HCT116 (cell line): ENCODE measurements around the gene TRAPPC1. TPM values are rescaled to one million over a fixed set of nuclear protein-coding genes. Genes with fewer than 3 reads are reported as not detected.

Experiments
- ATAC-seq: fragments of 200-7000 bp; cut with Tn5 transposase; 2 replicates; pipeline ENCODE4 v1.9.1; 2020; ENCODE audit warnings: mild to moderate bottlenecking, moderate library complexity
- BruUV-seq: library from RNA; stranded (reverse); fragments of 400-500 nt; replicated peaks from 2 replicates; lab custom pipeline; 2021; lab: Mats Ljungman, UMichigan
- CTCF ChIA-PET: fragments of 300-600 bp; sonication (Branson Sonifier 250); formaldehyde crosslinking; loops from one replicate; lab custom pipeline; 2021; ENCODE audit warnings: antibody characterized with exemption; lab: Charles Lee
- POLR2A ChIA-PET: fragments of 300-600, 350-600 bp; sonication (Branson Sonifier 250); formaldehyde crosslinking; loops from one replicate; lab custom pipeline; 2021; ENCODE audit warnings: antibody characterized with exemption; lab: Charles Lee
- RAD21 ChIA-PET, 2 experiments: fragments of 300-600 bp; sonication (Branson Sonifier 250); formaldehyde crosslinking; loops; one replicate each; lab custom pipeline; 2023; ENCODE audit warnings: low total read pairs in 2 of 2; ENCODE audit not compliant: uncharacterized antibody in 2 of 2, unreplicated experiment in 2 of 2, low non-redundant PET in 1 of 2; lab: Charles Lee
- DNase-seq: peaks from one replicate; pipeline ENCODE4 v3.0.0-alpha.2; 2010; ENCODE audit warnings: low read depth, low spot score
- H2AFZ ChIP-seq: fragments of 200-600 bp; shearing (Covaris generic), sonication (generic); 2 replicates; pipeline ENCODE4 v1.6.1; 2017; ENCODE audit warnings: low read depth, mixed run types, mixed read lengths, antibody characterized with exemption, low read length; ENCODE audit not compliant: poor library complexity, severe bottlenecking
- H3K27ac ChIP-seq: 2 replicates; pipeline ENCODE4 v1.5.1; 2012; ENCODE audit warnings: low read depth, low read length
- H3K27me3 ChIP-seq: fragments of 200-600 bp; sonication (generic); 2 replicates; pipeline ENCODE4 v1.6.1; 2016; ENCODE audit warnings: mixed run types, low read length, mixed read lengths; ENCODE audit not compliant: insufficient read depth
- H3K36me3 ChIP-seq, 2 experiments: fragments of 200-500 bp in 1 of 2; fragments of 200-600 bp in 1 of 2; sonication (Bioruptor generic) in 1 of 2; sonication (generic) in 1 of 2; 2 replicates each; pipeline versions ENCODE4 v1.5.1 to v1.6.1; 2014 to 2016; ENCODE audit warnings: low read length in 2 of 2, inconsistent platforms in 1 of 2, mixed read lengths in 1 of 2, mixed run types in 1 of 2; ENCODE audit not compliant: insufficient read depth in 2 of 2, control insufficient read depth in 1 of 2
- H3K4me1 ChIP-seq, 2 experiments: fragments of 200-600 bp in 1 of 2; sonication (generic) in 1 of 2; 2 replicates each; pipeline versions ENCODE4 v1.5.1 to v1.6.1; 2012 to 2017; ENCODE audit warnings: low read length in 2 of 2, inconsistent platforms in 1 of 2, mild to moderate bottlenecking in 1 of 2, mixed read lengths in 1 of 2, mixed run types in 1 of 2, moderate library complexity in 1 of 2; ENCODE audit not compliant: insufficient read depth in 2 of 2, control insufficient read depth in 1 of 2
- H3K4me2 ChIP-seq: fragments of 200-600 bp; sonication (generic); 2 replicates; pipeline ENCODE4 v1.6.1; 2017; ENCODE audit warnings: mixed run types, low read length, mixed read lengths
- H3K4me3 ChIP-seq, 2 experiments: fragments of 200-600 bp in 1 of 2; sonication (generic) in 1 of 2; replicated peaks in 1 of 2; 2 replicates each; pipeline ENCODE4 v1.5.1; 2011 to 2016; ENCODE audit warnings: low read length in 2 of 2, control low read depth in 1 of 2, low read depth in 1 of 2, mild to moderate bottlenecking in 1 of 2, mixed read lengths in 1 of 2, mixed run types in 1 of 2
- H3K79me2 ChIP-seq: fragments of 200-600 bp; sonication (generic); 2 replicates; pipeline ENCODE4 v1.6.1; 2017; ENCODE audit warnings: mild to moderate bottlenecking, mixed run types, low read length, moderate library complexity, mixed read lengths; ENCODE audit not compliant: insufficient read depth
- H3K9ac ChIP-seq: fragments of 200-600 bp; sonication (generic); 2 replicates; pipeline ENCODE4 v1.6.1; 2016; ENCODE audit warnings: low read length, mixed read lengths
- H3K9me2 ChIP-seq: fragments of 200-600 bp; sonication (generic), shearing (Covaris generic); 2 replicates; pipeline ENCODE4 v1.6.1; 2017; ENCODE audit warnings: mixed run types, mild to moderate bottlenecking, moderate library complexity; ENCODE audit not compliant: insufficient read depth
- H3K9me3 ChIP-seq, 2 experiments: fragments of 200-500 bp in 1 of 2; fragments of 200-600 bp in 1 of 2; sonication (Bioruptor generic) in 1 of 2; sonication (generic) in 1 of 2; 2 replicates each; pipeline ENCODE4 v1.6.1; 2014 to 2017; ENCODE audit warnings: low read length in 2 of 2, mixed read lengths in 2 of 2, inconsistent platforms in 1 of 2, low read depth in 1 of 2, mild to moderate bottlenecking in 1 of 2, mixed run types in 1 of 2, moderate library complexity in 1 of 2; ENCODE audit not compliant: control insufficient read depth in 1 of 2, insufficient read depth in 1 of 2
- H4K20me1 ChIP-seq: fragments of 200-600 bp; sonication (generic), shearing (Covaris generic); 2 replicates; pipeline ENCODE4 v1.6.1; 2017; ENCODE audit warnings: mixed run types, mild to moderate bottlenecking, moderate library complexity; ENCODE audit not compliant: insufficient read depth
- CTCF ChIP-seq, 3 experiments: fragments of 200-600 bp in 1 of 3; sonication (generic) in 1 of 3; IDR thresholded peaks in 2 of 3; conservative IDR thresholded peaks in 1 of 3; 2 replicates each; pipeline ENCODE4 v1.5.1; 2012 to 2017; ENCODE audit warnings: low read depth in 2 of 3, low read length in 2 of 3, antibody characterized with exemption in 1 of 3, borderline replicate concordance in 1 of 3, control low read depth in 1 of 3, mild to moderate bottlenecking in 1 of 3, mixed read lengths in 1 of 3, mixed run types in 1 of 3, moderate library complexity in 1 of 3; ENCODE audit not compliant: insufficient read depth in 1 of 3
- EGR1 ChIP-seq: IDR thresholded peaks from 2 replicates; pipeline ENCODE4 v1.6.1; 2012; ENCODE audit warnings: low read depth
- EZH2 ChIP-seq: fragments of 200-600 bp; sonication (generic); IDR thresholded peaks from 2 replicates; pipeline ENCODE4 v1.6.1; 2017; ENCODE audit warnings: antibody characterized with exemption, mixed run types
- EZH2phosphoT487 ChIP-seq: fragments of 200-600 bp; IDR thresholded peaks from 2 replicates; pipeline ENCODE4 v1.6.1; 2018; ENCODE audit warnings: antibody characterized with exemption, borderline replicate concordance
- JUND ChIP-seq: IDR thresholded peaks from 2 replicates; pipeline ENCODE4 v1.6.1; 2012
- RAD21 ChIP-seq: IDR thresholded peaks from 2 replicates; pipeline ENCODE4 v1.6.1; 2012; ENCODE audit warnings: low read depth, mild to moderate bottlenecking
- REST ChIP-seq: IDR thresholded peaks from 2 replicates; pipeline ENCODE4 v1.6.1; 2012; ENCODE audit warnings: low read depth
- SP1 ChIP-seq: IDR thresholded peaks from 2 replicates; pipeline ENCODE4 v1.6.1; 2012; ENCODE audit warnings: low read depth
- ZFX ChIP-seq: fragments of 450-650 bp; IDR thresholded peaks from 2 replicates; pipeline ENCODE4 v1.6.1; 2017
- intact Hi-C: fragments of 100-400 bp; cut with micrococcal nuclease; formaldehyde crosslinking; loops from 2 replicates; pipeline ENCODE4 v1.10.0; 2022
- total RNA-seq: library from RNA; stranded (reverse); gene quantifications from one replicate; pipeline ENCODE4 v1.2.1, GENCODE V29; 2021; ENCODE audit not compliant: unreplicated experiment

TRAPPC1 gene
- total RNA-seq, 1 experiment from 2014 or later: 123 TPM

GRCh38 chr17:7956228-7956965 is 24.7 kb upstream of the TRAPPC1 start:
- H3K9me2 ChIP-seq: no peaks in the 10 kb centered on the region
- TF ChIP-seq REST (no peak), JUND (no peak), CTCF (IDR thresholded peaks at IDR 0.05 in 2 of 3, conservative IDR thresholded peaks at IDR 0.05 in 1 of 3; ENCODE audit: borderline replicate concordance in 1 of 3, insufficient read depth in 1 of 3, low read depth in 2 of 3, low read length in 2 of 3) (no peak), RAD21 (no peak), SP1 (no peak), EZH2phosphoT487 (no peak), EZH2 (no peak), EGR1 (no peak), ZFX (no peak)
- TF ChIP-seq, all 23 proteins: peak for 0
- H2AFZ ChIP-seq: no peak overlapping the region
- H3K4me3 ChIP-seq: no peak overlapping the region
- no peaks in the 10 kb centered on the region for H4K20me1 ChIP-seq
- RAD21 ChIA-PET: no interaction called here
- H3K27me3 ChIP-seq: no peaks in the 10 kb centered on the region
- H3K9ac ChIP-seq: no peak overlapping the region
- H3K27ac ChIP-seq: no peak overlapping the region
- no peaks in the 10 kb centered on the region for H3K4me1 ChIP-seq
- no TSS peak for BruUV-seq
- no peaks in the 10 kb centered on the region for H3K79me2 ChIP-seq
- intact Hi-C loops: no loop called here
- H3K4me2 ChIP-seq: no peak overlapping the region
- CTCF ChIA-PET: no interaction called here
- ATAC-seq (no peak), DNase-seq (no peak)
- no peaks in the 10 kb centered on the region for H3K36me3 ChIP-seq
- H3K9me3 ChIP-seq: no peaks in the 10 kb centered on the region
- POLR2A ChIA-PET: interaction anchor here (0.9 kb wide), 1 partner anchor 24 kb away, joined by 3 read pairs; no protein-coding TSS in a partner anchor
